ENCODE measurements around the gene KAT6B. TPM values are rescaled to one million over a fixed set of nuclear protein-coding genes. Genes with fewer than 3 reads are reported as not detected.

Gene KAT6B
- total RNA-seq, 1 donor from 2014 or later, result 59.2 TPM

DNA sequence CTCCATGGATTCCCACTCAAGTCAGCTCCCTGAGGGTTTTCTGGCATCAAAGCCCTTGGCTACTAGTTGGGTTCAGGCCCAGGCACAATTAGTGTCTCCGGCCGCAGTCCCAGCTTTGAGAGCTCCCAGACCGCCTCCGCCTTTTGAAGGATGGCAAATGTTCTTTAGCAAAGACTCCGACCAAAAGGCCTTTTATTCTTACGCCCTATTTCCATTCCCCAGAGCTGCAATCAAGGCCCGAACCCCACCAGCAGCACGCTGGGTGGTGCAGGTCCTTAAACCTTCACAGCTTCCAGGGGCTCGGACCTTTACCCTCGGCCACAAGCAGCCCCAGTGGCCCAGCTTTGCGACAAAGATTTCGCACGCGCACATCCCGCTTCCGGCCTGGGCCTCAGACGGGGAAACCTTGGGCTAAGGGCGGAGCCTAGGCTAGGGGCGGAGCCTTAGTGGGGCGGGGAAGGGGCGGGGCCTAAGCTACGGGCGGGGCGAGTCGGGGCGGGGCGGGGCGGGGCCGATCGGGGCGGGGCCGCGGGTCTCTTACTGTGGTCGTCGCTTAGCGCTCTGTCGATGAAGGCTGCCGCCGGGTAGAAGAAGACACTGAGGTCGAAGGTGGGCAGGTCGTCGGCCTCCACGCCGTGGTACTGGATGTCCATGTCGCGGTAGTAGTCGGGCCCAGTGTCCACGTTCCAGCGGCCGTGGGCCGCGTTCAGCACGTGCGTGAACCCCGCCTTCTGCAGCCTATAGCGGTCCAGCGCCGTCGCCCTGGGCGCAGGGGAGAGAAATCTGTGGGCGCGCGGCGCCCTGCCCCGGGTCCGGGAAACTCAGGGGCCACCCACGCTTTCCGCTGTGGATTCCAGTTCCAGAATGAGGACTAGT is 217.1 kb downstream of the KAT6B start:
- intact Hi-C loops (cut with DNase I), result no loop called here
- peaks cover 4% of the 10 kb centered on the region for H3K4me1 ChIP-seq
- H3K27me3 ChIP-seq, result no peaks in the 10 kb centered on the region
- H3K36me3 ChIP-seq, result no peaks in the 10 kb centered on the region
- H3K9me3 ChIP-seq, result no peaks in the 10 kb centered on the region
- no peak overlapping the region for H3K4me3 ChIP-seq
- DNase-seq (ENCODE audit: extremely low spot score in 2 of 2), result no peak
- TF ChIP-seq, protein P1, sequence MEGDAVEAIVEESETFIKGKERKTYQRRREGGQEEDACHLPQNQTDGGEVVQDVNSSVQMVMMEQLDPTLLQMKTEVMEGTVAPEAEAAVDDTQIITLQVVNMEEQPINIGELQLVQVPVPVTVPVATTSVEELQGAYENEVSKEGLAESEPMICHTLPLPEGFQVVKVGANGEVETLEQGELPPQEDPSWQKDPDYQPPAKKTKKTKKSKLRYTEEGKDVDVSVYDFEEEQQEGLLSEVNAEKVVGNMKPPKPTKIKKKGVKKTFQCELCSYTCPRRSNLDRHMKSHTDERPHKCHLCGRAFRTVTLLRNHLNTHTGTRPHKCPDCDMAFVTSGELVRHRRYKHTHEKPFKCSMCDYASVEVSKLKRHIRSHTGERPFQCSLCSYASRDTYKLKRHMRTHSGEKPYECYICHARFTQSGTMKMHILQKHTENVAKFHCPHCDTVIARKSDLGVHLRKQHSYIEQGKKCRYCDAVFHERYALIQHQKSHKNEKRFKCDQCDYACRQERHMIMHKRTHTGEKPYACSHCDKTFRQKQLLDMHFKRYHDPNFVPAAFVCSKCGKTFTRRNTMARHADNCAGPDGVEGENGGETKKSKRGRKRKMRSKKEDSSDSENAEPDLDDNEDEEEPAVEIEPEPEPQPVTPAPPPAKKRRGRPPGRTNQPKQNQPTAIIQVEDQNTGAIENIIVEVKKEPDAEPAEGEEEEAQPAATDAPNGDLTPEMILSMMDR (IDR thresholded peaks at IDR 0.05), result no peak
- TF ChIP-seq POLR2AphosphoS5 (IDR thresholded peaks at IDR 0.05; ENCODE audit: insufficient read depth in 1 of 2, low read depth in 1 of 2) (no peak), POLR2A (IDR thresholded peaks at IDR 0.05) (no peak)
- no peak overlapping the region for H3K27ac ChIP-seq

DNA sequence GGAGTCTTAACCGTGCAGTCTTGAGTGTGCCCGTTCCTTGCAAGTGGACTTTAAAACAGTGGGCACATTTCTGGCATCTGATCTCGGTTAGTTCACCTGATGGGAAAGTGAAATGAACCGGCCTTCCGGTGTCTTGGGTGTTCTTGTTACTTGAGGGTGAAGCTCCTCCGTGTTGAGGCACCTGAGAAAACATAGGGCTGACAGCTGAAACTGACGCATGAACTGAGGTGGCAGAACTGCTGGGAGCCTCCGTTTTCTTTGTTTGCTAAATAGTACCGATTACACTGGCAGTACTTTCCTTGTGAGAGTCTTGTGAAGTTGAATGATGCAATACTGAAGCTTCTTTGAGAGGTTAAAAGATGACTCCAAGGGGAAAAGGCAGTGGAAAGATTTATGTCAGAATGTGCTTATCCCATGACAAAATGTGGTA is 222.3 kb downstream of the KAT6B start:
- Histone ChIP-seq H3K4me1 (peaks cover 13% of the 10 kb centered on the region), H3K36me3 (no peaks in the 10 kb centered on the region), H3K27ac (no peak overlapping the region), H3K4me3 (no peak overlapping the region), H3K27me3 (no peaks in the 10 kb centered on the region), H3K9me3 (no peaks in the 10 kb centered on the region)
- TF ChIP-seq, protein P1 (IDR thresholded peaks at IDR 0.05), result no peak
- no peak for TF ChIP-seq POLR2AphosphoS5 (IDR thresholded peaks at IDR 0.05; ENCODE audit: insufficient read depth in 1 of 2, low read depth in 1 of 2)
- TF ChIP-seq POLR2A (IDR thresholded peaks at IDR 0.05), result no peak
- intact Hi-C loops (cut with DNase I), result no loop called here
- no peak for DNase-seq (ENCODE audit: extremely low spot score in 2 of 2)

DNA sequence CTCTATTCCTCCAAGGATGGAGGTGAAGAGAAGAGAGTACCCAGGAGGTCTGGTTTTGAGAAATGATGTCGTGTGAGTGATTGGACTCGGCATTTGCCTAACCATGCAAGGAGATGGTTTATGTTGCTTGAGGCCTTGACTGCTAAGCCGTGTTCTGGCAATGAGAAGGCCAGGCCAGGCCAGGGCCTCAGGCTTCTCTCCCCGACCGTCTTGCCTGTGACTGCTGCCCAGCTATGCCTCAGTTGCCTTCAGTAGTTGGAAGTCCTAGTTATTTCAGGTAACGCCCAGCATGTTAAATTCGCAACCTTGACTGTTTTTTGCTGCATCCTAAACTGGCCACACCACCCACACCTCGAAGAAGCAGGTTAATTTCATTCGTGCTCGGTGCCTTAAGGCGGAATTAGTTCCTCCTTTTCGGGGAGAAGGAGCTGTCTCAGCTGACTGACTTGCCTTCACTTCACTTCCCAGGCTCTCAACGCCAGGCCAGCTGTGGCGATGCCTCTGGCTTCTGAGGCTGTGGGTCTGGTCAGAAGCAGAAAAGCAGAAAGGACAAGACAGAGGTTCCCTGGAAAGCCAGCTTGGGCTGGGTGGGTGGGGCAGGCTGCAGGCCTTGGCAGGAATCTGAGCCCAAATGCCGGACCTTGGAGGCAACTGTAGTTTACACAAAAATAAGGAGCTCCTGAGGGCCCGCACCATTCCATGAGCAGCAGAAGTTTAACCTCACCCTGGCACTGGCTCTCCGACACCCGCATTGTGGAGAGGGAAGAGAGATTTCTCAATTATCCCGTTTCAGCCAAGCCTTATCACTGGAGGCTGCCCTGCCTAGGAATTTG is 223.1 kb downstream of the KAT6B start:
- H3K9me3 ChIP-seq, result no peaks in the 10 kb centered on the region
- peaks cover 9% of the 10 kb centered on the region for H3K4me1 ChIP-seq
- H3K36me3 ChIP-seq, result no peaks in the 10 kb centered on the region
- H3K27me3 ChIP-seq, result no peaks in the 10 kb centered on the region
- TF ChIP-seq, protein P1 (IDR thresholded peaks at IDR 0.05), result no peak
- TF ChIP-seq POLR2A (IDR thresholded peaks at IDR 0.05) (no peak), POLR2AphosphoS5 (IDR thresholded peaks at IDR 0.05; ENCODE audit: insufficient read depth in 1 of 2, low read depth in 1 of 2) (no peak)
- peak overlapping the region; percentile 49 for H3K27ac ChIP-seq
- intact Hi-C loops (cut with DNase I), result no loop called here
- H3K4me3 ChIP-seq, result no peak overlapping the region
- DNase-seq (ENCODE audit: extremely low spot score in 2 of 2), result no peak

DNA sequence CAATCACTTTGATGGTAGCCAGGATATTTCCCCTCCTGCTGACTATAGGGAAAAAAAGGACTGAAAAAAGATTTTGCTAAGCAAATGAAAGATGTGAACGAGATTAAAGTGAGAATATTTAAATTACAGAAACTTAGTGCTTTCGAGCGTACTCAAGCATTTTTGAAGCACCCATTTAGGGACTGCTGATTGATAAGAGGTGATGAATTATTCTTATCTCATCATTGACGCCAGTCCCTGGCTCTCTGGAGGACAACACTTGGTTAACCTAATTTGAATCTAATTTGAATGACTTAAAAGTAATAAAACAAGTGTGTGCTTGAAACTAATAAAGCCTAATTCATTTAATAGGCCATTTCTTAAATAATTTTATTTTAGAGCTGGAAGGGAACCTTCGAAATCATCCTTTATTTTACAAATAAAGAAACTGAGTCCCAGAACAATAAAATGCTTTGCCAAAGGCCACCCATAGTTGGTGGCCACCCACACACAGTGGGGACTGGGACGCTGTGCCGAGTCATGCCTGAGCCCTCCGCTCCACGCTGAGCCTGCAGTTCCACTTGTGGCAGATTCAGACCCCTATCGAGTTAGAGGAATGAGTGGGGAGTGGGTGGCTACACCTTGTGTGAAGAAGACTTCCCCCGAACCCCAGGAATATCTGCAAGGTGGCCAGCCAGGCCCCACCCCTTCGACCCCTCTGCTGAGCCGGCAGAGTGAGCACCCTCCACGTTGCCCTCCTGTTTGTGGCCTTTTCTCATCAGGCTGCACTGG is 223.9 kb downstream of the KAT6B start:
- DNase-seq (ENCODE audit: extremely low spot score in 2 of 2), result no peak
- TF ChIP-seq POLR2A (IDR thresholded peaks at IDR 0.05), result no peak
- no peak for TF ChIP-seq POLR2AphosphoS5 (IDR thresholded peaks at IDR 0.05; ENCODE audit: insufficient read depth in 1 of 2, low read depth in 1 of 2)
- TF ChIP-seq, protein P1 (IDR thresholded peaks at IDR 0.05), result no peak
- Histone ChIP-seq H3K4me3 (no peak overlapping the region), H3K4me1 (peaks cover 9% of the 10 kb centered on the region), H3K36me3 (no peaks in the 10 kb centered on the region), H3K9me3 (no peaks in the 10 kb centered on the region), H3K27ac (no peak overlapping the region), H3K27me3 (no peaks in the 10 kb centered on the region)
- intact Hi-C loops (cut with DNase I), result no loop called here

Measured in vagina (tissue), 2 donors.